ELR (cell line): ENCODE data around the gene JPT1.
A peak's percentile ranks its signal among the peaks of the same experiment; 100 is the strongest.
"Not testable (repeated sequence)": the region's sequence is repeated elsewhere in the genome, so short reads cannot be mapped to it uniquely, and the experiment has no call there.

ENCODE experiments used
- DNase-seq: peaks from one replicate; pipeline ENCODE4 v3.0.0-alpha.2; 2015; ENCODE audit warnings: low read depth

JPT1 gene

DNA sequence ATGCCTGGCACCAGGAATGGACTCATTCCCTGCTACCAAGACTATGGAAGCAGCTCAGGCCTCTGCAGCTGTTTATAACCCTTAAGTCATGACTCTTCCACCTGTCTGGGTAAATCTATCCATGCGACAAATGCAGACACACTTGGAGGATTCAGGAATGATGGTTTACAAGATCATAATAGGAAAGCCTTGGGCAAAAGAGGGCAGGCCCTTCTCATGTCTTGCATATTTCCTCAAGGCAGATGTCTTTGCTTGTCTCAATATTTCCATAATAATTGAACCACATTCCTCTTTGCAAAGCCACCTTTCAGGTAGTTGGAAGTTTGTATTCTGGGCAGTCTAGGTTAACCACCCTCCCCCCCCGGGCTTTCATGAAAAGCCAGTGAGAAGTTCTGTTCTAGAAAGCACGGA, 884 bp upstream of the JPT1 start:
- DNase-seq: peak; percentile 34

DNA sequence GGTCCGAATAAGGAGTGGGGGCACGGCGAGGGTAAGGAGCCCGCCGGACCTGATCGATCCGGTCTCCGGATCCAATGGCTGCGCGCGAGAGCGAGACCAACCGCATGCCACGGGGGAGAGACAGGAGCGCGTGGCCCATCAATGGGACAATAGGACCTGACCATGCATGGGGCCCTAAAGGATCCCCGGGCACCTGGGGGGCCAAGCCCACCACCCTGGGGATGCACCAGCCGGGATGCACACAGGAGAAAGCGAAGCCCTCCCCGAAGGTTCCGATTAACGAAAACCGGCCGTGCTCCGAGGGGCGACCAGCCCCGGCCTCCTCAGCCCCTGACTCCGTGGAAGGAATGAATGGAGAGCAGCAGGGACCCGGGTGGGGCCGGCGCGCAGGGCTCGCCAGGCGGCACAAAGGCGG, 525 bp downstream of the JPT1 start:
- peak; percentile 54 for DNase-seq

DNA sequence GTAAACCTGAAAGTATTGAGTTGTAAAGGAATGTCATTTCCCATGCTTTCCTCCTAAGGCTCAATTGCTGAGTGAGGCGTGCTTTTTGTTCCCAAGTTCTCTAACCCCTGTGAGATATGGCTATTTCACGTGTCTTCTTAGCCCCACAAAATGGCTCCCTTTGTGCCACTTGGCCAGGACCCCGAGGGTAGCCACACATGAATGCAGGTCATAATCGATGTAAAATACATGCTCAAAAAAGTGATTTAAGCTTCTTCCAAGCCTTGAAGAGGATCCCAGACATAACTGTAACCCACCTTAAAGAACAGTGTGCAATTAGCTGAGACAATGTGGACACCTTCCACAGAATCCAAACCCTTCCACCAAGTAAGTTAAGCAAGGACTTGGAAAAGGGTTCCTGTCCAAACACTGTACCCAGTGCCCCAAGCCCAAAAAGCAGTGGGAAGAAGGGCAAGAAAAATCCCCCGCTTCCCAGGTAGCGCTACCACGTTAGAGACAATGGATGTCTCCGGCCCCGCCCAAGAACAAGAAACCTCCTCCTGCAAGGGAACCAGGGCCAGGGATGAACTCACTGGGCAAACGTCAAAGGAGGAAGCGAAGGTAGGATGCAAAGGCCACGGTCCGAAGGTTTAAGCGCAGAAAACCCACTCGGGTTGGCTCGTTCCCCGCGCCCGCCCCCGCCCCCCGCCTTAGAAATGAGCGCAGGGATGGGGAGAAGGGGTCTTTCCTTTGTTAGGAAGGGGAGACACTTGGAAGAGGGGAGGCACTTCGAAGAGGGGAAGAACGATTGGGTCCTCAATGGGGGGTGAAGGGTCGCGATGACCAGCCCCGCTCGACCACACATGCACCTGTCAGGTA, 1.2 kb downstream of the JPT1 start:
- peak; percentile 76 for DNase-seq

DNA sequence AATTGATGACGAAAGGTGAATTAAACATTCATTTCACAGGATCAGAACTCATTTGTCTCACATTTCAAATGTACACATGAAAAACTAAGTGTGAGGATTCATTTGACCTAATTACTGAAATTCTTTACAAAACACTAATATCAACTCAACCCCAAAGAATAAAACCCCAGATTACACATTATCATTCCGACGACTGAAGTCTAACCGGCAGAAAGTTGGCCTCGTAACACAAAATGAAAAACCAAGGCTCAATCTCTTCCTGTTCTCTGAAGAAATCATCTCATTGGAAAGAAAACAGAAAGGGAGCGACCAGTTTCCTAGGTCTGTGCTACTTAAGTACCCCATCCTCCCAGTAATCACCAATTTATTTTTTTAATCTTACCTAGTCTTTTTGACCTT, 1.8 kb downstream of the JPT1 start:
- no peak for DNase-seq

DNA sequence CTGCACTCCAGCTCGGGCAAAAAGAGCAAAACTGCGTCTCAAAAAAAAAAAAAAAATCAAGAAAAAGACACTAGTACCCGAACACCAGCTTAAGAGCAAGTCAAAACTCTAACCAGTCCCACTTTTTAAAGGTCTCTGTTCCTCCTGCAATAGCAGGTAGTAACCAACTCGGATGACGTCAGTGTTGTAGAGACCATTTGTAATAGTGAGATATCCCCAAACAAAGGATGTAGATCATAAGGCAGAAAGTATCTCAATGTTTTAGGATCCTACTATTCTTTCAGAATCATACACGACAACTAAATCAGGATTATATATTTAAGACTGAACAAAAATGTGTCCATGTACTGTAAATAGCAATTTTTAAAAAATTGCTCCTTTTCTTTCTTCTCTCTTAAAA, 2.4 kb downstream of the JPT1 start:
- DNase-seq: no peak

DNA sequence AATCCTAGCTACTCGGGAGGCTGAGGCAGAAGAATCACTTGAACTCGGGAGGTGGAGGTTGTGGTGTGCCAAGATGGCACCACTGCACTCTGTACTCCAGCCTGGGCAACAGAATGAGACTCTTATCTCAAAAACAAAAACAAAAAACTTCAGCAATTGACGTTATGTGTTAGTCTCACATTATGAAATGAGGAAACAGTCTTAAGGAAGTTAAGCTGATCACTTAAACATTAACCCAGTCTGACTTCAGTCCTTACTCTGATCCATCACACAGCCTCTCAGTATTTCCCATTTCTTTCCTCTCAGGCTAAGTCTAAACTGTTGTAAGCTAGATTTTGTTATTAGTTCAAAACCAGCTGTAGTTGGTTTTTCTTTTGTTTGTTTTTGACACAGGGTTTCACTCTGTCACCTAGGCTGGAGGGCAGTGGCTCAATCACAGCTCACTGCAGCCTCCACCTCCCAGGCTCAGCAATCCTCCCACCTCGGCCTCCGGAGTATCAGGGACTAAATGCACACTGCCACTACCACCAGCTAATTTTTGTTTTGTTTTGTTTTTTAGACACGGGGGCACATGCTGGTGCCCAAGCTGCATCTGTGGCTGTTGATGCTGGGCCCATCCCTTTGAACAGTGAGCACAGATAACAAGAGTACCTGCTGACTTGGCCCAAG, 6.3 kb downstream of the JPT1 start:
- no peak for DNase-seq

DNA sequence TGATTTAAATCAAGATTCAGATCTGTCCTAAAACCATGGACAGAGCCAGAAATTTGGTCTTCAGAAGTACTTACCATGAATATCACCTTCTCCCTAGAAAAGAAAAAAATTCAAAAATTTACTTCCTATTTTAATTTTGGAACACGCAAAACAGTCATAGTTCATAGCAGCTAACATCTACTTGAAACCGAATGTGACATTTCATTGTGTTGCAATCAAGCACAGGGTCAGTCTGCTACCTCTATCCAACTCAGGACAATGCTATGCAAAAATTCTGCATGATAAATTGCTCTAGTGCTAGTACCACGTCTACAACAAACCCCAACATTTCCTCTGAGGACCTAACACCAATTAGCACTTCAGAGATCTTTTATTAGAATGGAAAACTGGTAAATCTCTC, 7.7 kb downstream of the JPT1 start:
- DNase-seq: no peak

DNA sequence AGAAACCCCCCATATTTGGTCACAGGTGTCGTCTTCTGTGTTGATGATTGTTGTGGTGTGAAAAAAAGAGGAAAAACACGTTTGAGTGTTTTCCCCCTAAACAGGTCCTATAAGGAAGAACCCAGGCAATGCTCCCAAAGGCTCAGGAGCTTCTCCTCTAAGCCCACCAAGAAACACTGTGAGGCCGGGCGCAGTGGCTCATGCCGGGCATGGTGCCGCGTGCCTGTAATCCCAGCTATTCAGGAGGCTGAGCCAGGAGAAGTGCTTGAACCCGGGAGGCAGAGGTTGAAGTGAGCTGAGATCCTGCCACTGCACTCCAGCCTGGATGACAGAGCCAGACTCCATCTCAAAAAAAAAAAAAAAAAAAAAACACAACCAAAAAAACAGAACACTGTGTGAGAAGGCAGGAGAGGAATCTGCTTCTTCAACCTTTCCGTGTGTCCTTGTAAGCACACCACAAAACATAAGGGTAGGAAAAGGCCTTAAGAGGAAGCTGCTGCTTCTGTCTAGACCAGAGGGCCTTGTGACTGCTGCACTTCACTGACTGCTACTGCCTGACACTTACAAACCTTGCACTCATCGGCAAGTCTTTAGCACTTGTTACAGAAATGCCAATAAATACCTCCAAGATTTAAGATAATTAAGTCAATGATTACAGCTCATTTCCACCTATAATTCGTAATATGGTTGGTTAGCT, 9.3 kb downstream of the JPT1 start:
- no peak for DNase-seq

DNA sequence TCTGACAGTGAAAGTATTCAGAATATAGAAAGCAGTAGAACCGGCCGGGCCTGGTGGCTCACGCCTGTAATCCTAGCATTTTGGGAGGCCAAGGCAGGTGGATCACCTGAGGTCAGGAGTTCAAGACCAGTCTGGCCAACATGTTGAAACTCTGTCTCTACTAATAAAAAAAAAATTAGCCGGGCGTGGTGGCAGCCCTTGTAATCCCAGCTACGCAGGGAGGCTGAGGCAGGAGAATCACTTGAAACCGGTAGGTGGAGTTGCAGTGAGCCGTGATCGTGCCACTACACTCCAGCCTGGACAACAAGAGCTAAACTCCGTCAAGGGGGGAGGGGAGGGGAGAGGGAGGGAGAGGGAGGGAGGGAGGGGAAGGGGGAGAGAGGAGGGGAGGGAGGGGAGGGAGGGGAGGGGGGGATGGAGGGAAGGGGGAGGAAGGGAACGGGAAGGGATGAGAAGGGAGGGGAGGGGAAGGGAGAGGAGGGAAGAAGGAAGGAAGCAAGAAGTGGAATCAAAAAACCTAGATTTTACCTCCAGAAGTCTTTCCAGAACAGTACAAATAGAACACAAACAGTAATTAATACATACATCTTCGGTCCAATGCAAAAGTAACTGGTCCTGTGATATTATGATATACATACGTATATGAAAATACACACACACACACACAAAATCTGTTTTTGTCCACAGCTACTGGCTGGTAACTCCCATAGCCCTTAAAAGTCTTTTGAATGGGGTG, 11.9 kb downstream of the JPT1 start:
- DNase-seq: no peak

DNA sequence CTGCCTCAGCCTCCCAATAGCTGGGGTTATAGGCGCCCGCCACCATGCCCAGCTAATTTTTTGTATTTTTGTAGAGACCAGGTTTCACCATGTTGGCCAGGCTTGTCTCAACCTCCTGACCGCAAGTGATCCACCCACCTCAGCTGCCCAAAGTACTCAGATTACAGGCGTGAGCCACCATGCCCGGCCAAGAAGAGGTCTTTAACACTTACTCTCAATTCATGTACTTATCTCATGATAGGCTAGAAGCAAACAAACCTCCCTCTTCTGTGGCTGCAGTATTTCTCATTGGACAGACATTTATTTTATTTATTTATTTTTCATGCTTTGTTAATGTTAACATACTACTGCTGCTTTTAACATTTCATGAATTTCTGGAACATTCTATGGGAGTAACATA, 15.8 kb downstream of the JPT1 start:
- no peak for DNase-seq

DNA sequence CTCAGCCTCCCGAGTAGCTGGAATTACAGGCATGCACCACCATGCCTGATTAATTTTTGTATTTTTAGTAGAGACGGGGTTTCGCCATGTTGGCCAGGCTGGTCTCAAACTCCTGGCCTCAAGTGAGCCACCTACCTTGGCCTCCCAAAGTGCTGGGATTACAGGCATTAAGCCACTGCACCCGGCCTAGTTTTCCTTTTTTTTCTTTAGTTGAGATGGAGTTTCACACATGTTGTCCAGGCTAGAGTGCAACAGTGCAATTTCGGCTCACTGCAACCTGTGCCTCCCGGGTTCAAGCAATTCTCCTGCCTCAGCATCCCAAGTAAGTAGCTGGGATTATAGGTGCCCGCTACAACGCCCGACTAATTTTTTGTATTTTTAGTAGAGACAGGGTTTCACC, 16.6 kb downstream of the JPT1 start:
- DNase-seq: not testable (repeated sequence)

DNA sequence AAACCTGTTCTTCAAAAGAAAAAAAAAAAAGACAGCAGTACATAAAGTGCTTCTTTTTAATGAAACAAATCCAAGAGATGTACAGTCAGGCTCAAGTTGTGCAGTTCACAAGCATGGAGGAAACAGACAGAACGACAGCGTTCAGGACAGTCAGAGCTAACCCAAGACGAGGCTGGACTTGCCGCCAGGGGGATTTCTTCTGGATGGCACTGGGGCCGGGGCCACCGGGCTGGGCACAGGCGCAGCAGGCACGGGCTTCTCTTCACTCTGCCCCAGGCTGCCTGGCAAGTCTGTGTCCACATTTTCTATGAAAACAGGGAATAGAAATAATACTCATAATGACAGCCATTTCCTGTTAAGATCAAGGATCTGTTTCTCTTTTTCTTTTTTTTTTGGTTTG, 18.4 kb downstream of the JPT1 start:
- no peak for DNase-seq

DNA sequence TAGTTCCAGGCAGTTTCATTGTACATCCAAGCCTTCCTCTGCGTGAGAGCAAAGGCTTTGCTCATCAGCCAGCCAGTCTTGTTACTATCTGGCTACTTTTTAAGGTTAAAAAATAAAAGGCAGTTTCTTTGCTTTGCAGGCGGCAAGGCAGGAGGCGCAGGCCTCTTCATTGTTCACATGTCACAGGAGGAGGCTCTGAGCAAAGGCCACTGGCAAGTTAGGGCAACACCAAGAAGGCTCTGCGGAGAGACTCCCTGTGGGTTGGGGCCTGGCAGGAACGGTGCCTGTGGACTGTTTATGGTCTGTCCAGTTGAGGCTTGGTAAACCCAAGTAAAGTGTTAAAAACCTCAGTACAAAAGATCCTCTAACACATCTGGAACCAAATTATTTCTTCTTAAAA, 18.9 kb downstream of the JPT1 start:
- DNase-seq: no peak

DNA sequence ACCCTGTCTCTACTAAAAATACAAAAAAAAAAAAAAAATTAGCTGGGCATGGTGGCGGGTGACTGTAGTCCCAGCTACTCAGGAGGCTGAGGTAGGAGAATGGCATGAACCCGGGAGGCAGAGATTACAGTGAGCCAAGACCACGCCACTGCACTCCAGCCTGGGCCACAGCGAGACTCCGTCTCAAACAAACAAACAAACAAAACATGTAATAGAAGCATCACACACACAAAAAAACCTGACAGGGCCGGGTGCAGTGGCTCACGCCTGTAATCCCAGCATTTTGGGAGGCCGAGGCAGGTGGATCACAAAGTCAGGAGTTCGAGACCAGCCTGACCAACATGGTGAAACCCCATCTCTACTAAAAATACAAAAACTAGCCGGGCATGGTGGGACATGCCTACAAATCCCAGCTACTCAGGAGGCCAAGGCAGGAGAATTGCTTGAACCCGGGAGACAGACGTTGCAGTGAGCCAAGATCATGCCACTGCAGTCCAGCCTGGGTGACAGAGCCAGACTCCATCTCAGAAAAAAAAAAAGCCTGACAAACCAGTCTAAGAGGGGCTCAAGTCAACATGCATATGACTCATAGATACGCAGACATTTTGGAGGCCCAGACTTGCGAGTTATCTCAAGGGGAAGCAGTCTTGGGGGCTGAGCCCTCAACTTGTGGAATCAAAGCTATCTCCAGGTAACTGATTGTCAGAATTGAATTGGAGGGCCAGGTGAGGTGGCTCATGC, 20.5 kb downstream of the JPT1 start:
- peak; percentile 32 for DNase-seq

DNA sequence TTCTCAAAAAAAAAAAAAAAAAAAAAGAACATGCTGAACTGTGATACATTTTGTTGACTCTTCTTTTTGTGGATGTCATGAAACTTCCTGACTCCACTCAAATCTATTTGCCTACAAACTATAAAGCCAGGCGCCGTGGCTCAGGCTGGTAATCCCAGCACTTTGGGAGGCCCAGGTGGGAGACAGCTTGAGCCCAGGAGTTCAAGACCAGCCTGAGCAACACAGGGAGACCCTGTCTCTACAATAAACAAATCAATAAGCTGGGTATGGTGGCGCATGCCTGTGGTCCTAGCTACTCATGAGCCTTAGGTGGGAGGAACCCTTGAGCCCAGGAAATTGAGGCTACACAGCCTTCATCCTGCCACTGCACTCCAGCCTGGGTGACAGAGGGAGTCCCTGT, 21.3 kb downstream of the JPT1 start:
- no peak for DNase-seq

DNA sequence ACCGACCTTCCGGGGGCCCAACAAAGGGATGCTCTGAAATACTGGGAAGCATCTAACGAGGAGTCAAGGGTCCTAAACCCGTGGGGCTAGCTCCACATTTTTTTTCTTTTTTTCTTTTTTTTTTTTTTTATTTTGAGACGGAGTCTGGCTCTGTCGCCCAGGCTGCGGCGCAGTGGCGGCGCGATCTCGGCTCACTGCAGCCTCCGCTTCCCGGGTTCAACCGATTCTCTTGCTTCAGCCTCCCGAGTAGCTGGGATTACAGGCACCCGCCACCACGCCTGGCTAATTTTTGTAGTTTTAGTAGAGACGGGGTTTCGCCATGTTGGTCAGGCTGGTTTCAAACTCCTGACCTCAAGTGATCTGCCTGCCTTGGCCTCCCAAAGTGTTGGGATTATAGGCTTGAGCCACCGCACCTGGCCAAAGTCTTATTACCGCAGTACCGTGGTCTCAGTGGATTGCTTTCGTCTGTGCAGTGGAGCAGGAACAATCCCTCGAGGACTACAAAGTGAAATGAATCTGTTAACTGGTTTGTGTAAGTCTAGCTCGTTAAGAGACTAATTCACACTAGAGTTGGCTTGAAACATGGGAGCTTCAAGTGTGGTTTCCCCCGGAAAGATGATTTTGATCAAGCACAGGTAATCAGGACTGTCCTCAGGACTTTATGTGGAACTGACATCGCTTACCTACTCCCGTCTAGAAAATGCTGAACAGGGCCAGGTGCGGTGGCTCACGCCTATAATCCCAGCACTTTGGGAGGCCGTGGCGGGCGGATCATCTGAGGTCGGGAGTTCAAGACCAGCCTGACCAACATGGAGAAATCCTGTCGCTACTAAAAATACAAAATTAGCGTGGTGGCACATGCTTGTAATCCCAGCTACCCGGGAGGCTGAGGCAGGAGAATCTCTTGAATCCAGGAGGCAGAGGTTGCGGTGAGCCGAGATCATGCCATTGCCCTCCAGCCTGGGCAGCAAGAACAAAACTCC, 22.0 kb downstream of the JPT1 start:
- not testable (repeated sequence) for DNase-seq

DNA sequence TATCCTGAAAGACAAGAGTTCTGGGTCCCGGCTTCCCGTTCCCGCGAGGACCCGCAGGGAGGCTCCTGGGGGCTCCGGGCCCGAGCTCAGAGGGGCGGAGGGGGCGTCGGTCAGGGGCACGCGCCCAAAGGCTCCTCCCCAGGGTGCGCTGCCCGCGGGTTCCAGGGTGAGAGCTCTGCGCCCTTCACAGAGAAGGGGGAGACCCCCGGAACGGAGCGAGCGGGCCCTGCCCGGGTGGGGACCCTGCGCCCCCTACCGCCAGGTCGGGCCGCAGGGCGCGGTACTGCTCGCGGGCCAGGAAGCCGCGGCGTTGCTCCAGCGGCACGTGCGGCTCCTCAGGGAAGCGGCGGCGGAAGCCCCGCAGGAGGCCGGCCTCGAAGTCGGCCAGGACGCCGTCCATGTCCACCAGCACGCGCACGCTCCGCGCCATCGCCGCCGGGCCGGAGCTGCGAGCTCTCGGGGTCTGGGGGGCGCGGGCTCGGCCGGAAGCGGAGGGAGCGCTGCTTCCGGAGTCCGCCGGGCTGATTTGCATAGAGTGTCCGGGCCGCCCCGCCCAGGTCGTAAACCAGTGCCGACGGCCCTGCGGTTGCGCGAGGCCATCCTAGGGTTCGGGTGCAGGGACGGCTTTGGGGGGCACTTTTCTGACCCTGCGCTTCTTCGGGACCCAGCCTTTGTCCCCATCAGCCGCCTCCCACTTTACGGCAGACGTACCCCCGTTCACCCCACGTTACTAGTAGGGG, 22.9 kb downstream of the JPT1 start, which contains the start of gene NT5C:
NT5C (minus strand) TSS at position 465 of the 740 bp plus-strand sequence; CDS start at position 430, 35 bp downstream.
- DNase-seq: peak; percentile 90

DNA sequence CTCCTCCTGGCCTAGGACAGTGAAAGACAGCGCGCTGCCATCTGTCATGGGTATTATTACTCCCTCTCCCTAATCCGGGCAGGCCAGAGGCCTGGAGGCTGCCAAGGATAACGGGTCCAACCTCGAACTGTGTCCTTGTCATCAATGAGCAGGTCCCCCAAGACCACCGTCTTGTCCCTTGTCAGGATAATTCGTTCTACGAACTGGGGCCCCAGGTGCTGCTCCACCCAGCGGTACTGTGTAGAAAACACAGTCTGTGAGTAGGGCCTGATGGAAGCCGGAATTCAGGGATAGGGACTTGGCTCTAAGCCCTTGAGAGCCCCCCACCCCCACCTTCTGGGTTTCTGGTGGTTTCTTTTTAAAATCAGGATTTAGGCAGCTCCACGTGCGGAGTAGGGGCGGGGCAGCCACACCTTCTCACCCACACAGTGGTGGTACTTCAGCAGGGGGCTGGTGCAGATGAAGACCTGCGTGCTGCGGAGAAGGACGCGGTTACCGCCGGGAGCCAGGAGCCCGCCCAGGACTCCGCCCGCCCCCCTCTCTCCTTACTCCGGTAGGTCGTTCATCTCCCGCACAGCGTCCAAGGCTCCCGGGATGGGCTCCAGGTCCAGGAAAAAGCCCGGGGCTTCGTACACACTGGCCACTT, 23.6 kb downstream of the JPT1 start:
- peak; percentile 85 for DNase-seq

DNA sequence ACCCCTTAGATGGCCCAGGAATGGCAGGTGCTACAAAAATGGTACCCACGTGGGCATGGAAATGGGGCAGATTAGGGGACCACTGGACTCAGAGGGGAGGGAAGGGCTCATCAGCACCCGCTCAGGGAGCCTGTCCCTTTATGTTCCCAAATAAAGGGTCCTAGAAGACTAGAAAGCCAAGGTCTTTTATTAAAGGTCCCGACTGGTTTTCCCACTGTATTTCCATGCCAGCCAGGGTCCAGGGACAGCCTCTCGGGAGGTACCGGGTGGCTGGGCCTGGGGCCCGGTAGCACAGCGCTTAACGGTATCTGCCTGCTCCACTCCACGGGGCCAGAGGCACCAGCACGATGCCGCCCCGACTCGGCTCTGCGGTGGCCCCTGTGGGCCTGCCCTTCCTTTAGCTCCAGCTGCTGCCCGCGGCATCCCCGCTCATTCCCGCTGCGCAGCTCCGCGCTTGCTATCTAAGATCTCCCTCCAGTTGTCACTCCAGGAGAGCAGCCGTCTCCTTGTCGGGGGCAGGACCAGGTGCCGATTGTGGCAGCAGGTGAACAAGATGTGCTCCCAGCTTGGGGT, 24.2 kb downstream of the JPT1 start:
- DNase-seq: no peak
